ENCODE results near the gene ATP13A5.

The ATP13A5 gene, protein sequence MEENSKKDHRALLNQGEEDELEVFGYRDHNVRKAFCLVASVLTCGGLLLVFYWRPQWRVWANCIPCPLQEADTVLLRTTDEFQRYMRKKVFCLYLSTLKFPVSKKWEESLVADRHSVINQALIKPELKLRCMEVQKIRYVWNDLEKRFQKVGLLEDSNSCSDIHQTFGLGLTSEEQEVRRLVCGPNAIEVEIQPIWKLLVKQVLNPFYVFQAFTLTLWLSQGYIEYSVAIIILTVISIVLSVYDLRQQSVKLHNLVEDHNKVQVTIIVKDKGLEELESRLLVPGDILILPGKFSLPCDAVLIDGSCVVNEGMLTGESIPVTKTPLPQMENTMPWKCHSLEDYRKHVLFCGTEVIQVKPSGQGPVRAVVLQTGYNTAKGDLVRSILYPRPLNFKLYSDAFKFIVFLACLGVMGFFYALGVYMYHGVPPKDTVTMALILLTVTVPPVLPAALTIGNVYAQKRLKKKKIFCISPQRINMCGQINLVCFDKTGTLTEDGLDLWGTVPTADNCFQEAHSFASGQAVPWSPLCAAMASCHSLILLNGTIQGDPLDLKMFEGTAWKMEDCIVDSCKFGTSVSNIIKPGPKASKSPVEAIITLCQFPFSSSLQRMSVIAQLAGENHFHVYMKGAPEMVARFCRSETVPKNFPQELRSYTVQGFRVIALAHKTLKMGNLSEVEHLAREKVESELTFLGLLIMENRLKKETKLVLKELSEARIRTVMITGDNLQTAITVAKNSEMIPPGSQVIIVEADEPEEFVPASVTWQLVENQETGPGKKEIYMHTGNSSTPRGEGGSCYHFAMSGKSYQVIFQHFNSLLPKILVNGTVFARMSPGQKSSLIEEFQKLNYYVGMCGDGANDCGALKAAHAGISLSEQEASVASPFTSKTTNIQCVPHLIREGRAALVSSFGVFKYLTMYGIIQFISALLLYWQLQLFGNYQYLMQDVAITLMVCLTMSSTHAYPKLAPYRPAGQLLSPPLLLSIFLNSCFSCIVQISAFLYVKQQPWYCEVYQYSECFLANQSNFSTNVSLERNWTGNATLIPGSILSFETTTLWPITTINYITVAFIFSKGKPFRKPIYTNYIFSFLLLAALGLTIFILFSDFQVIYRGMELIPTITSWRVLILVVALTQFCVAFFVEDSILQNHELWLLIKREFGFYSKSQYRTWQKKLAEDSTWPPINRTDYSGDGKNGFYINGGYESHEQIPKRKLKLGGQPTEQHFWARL

DNA sequence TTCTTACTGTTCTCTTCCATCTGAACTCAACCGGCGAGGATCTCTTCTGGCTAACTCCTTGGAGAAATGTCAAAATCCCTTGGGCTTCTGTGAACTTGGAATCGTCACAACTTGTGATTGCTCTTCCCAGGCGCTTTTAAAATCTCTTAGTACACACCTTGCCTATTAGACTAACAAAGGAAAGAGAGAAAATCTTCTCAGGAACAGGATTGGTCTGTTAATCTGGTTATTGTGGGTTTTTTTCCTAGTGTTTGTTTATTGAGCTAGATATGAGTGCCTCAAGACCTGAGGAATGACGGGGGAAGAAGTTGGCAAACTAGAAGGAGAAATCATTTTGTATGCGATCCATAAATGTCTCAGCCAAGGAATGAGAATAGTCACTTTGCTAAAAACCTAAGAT lies at the start of gene ATP13A5:
Gene ATP13A5, minus strand, starts transcription at position 48 of the 400 bp plus-strand sequence. Its CDS starts 28 bp downstream, at position 20.
- H3K27ac ChIP-seq = no peak within 1 kb of the TSS
- TF ChIP-seq, protein P1, sequence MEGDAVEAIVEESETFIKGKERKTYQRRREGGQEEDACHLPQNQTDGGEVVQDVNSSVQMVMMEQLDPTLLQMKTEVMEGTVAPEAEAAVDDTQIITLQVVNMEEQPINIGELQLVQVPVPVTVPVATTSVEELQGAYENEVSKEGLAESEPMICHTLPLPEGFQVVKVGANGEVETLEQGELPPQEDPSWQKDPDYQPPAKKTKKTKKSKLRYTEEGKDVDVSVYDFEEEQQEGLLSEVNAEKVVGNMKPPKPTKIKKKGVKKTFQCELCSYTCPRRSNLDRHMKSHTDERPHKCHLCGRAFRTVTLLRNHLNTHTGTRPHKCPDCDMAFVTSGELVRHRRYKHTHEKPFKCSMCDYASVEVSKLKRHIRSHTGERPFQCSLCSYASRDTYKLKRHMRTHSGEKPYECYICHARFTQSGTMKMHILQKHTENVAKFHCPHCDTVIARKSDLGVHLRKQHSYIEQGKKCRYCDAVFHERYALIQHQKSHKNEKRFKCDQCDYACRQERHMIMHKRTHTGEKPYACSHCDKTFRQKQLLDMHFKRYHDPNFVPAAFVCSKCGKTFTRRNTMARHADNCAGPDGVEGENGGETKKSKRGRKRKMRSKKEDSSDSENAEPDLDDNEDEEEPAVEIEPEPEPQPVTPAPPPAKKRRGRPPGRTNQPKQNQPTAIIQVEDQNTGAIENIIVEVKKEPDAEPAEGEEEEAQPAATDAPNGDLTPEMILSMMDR (conservative IDR thresholded peaks at IDR 0.05) = no peak
- TF ChIP-seq ZFX (IDR thresholded peaks at IDR 0.05) = no peak

DNA sequence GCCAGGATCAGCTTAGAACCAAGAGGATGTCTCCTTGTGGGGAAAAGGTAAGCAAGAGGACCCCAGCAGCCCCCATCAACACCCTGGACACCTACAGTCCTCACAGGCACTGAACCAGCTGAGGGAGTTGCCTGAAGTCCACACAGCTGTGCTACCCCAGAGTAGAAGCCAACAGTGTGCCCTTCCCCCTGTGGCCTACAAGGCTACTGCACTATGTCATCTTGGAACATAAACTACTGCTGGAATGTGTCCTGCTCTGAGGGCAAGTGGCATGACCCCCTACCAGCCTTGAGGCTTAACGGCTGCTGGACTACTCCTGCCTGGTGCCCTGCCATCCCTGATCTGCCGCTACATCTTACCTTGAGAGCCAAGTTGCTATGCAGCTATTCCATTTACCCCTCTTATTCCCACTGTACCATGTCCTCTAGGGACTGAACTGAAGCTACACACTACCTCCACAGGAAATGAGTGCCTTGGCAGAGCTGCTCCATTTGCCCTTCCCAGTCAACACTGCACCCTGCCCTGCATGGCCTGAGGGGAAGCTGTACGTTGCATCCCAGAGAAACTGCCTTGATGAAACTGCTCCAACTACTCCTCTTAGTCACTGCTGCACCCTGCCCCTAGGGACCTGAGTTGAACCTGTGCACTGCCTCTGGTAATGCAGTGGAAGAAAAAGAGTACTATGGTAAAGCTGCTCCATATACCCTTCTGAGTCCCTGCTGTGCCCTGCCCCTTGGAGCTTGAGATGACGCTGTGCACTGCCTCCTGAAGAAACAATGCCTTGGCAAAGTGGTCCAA lies 40.2 kb upstream of the ATP13A5 start:
- no peak overlapping the region for H3K27ac ChIP-seq
- TF ChIP-seq, protein P1 (conservative IDR thresholded peaks at IDR 0.05) = no peak
- TF ChIP-seq ZFX (IDR thresholded peaks at IDR 0.05) = no peak

DNA sequence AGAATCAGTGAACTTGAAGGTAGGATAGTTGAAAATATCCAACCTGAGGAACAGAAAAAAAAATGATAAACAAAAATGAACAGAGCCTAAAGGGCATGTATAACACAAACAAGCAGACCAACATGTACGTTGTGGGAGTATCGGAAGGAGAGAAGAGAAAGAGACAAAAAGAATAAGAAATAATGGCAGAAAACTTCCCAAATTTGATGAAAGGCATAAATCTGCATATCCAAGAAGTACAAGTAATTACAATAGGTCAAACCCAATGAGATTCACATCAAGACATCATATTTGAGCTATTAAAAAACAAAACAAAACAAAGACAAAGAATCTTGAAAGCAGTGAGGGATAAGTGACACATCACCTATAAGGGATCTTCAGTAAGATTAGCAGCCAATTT lies 38.1 kb upstream of the ATP13A5 start:
- TF ChIP-seq ZFX (IDR thresholded peaks at IDR 0.05) = no peak
- TF ChIP-seq, protein P1 (conservative IDR thresholded peaks at IDR 0.05) = no peak
- no peak overlapping the region for H3K27ac ChIP-seq

DNA sequence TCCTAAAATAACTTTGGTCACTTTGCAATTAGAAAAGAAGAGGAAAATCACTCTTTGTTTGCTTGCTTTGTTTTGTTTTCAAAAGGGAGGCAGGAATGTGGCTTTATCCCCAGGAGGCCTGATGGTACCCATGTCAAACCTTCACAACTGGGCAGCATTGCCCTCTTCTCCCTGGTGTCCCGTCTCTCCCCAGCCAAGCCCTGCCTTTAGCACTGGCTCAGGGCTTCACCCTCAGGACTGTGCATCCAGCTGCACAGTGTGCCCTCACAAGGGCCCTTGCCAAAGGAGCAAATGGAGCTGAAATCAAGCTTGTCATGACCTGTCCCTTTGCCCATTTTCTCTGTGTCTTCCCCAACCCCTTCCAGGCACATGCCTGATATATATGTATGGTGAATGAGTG lies 29.1 kb upstream of the ATP13A5 start:
- no peak for TF ChIP-seq ZFX (IDR thresholded peaks at IDR 0.05)
- TF ChIP-seq, protein P1 (conservative IDR thresholded peaks at IDR 0.05) = no peak

DNA sequence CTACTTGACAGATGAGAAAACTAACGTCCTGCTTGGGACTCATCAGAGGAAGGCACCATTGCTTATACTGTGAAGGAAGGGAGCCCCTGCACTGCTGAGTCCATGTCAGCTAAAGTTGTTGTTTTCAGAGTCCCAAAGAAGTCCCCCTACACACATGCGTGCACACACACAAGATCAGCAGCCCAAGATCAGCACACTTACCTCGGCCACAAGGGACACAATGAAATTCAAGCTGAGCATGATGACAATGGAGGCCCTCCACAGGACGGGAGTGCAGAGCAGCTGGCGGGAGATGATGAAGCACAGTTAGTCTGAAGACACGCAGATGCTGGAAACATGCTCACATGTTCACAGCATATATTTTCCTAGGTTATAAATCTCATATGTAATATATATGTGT lies 28.6 kb upstream of the ATP13A5 start:
- TF ChIP-seq, protein P1 (conservative IDR thresholded peaks at IDR 0.05) = no peak
- TF ChIP-seq ZFX (IDR thresholded peaks at IDR 0.05) = no peak
- no peak overlapping the region for H3K27ac ChIP-seq

More for the DNA sequence above, 29.1 kb upstream of the ATP13A5 start:
- H3K27ac ChIP-seq = no peak overlapping the region

DNA sequence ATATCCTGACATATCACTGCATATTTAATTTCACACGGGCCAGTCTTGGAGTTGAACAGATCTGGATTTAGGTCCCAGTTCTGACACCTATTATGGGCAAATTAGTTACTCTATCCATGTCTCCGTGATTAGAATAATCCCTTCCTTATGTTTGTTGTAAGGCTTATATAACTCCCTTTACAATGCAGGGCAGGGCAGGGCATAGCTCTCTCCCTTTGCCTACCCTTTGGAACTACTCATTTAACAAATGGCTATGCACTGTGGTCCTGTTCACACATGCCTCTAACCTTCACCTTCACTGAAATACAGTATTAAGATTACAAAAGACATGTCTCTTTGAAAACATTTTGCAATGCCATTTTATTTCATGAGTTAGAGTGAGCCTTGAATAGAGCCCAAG lies 24.8 kb upstream of the ATP13A5 start:
- no peak for TF ChIP-seq ZFX (IDR thresholded peaks at IDR 0.05)
- TF ChIP-seq, protein P1 (conservative IDR thresholded peaks at IDR 0.05) = no peak
- no peak overlapping the region for H3K27ac ChIP-seq
